Testis (tissue), 2 donors: ENCODE results near the gene CDK11B.

Source experiments
- POLR2A ChIP-seq: fragments of 450-650 bp; IDR thresholded peaks from one replicate; pipeline ENCODE4 v1.6.1; 2017; ENCODE audit warnings: antibody characterized with exemption, mild to moderate bottlenecking, moderate library complexity
- TF ChIP-seq, protein P1 (sequence below), 3 experiments: fragments of 450-650 bp in 2 of 3; fragments of 200-600 bp in 1 of 3; sonication (generic) in 1 of 3; IDR thresholded peaks; one replicate each; pipeline ENCODE4 v1.5.1; 2016 to 2019; ENCODE audit warnings: antibody characterized with exemption in 3 of 3, mild to moderate bottlenecking in 2 of 3, moderate library complexity in 1 of 3

DNA sequence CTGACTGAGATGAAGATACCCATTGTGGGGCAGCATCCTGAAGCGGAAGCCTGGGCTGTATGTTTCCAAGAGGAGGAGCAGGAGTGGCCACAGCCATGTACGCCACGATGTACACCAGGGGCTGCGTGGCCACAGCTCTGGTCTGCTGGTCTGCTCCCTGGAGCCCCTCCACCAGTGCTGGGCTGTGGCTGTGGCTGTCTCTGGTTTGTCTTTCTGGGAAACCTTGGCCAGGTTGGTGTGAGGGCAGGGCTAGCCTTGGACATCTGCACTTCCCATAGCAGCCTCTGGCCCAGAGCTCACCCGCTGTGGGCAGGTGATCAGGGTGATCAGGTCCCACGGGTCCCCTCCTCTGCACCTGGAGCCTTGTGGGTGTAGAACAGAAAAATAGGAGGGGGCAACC is 40.9 kb downstream of the CDK11B start:
- TF ChIP-seq, protein P1, sequence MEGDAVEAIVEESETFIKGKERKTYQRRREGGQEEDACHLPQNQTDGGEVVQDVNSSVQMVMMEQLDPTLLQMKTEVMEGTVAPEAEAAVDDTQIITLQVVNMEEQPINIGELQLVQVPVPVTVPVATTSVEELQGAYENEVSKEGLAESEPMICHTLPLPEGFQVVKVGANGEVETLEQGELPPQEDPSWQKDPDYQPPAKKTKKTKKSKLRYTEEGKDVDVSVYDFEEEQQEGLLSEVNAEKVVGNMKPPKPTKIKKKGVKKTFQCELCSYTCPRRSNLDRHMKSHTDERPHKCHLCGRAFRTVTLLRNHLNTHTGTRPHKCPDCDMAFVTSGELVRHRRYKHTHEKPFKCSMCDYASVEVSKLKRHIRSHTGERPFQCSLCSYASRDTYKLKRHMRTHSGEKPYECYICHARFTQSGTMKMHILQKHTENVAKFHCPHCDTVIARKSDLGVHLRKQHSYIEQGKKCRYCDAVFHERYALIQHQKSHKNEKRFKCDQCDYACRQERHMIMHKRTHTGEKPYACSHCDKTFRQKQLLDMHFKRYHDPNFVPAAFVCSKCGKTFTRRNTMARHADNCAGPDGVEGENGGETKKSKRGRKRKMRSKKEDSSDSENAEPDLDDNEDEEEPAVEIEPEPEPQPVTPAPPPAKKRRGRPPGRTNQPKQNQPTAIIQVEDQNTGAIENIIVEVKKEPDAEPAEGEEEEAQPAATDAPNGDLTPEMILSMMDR (IDR thresholded peaks at IDR 0.05), result no peak
- TF ChIP-seq POLR2A, result no peak
